Colon (tissue), 2 donors: ENCODE data around the gene TGFB1.

Experiments used
- FAIRE-seq: peaks from 2 replicates; lab custom pipeline; 2012; peaks lifted over from hg19 to GRCh38; lab: Jason Lieb, UNC
- donor health status: control.
- donor health status: control.

TGFB1 gene

GRCh38 chr19:41321204-41321599, 32.5 kb downstream of the TGFB1 start:
- no peak for FAIRE-seq

- FAIRE-seq, result no peak
Observed at GRCh38 chr19:41320568-41320967, 33.2 kb downstream of the TGFB1 start.

GRCh38 chr19:41320185-41320518, 33.6 kb downstream of the TGFB1 start:
- no peak for FAIRE-seq

GRCh38 chr19:41319500-41320184, 34.1 kb downstream of the TGFB1 start:
- FAIRE-seq, result no peak

- FAIRE-seq, result no peak
Observed at GRCh38 chr19:41318696-41319499, 34.8 kb downstream of the TGFB1 start.

GRCh38 chr19:41316306-41316920, 37.3 kb downstream of the TGFB1 start:
- no peak for FAIRE-seq

- FAIRE-seq, result no peak
Observed at GRCh38 chr19:41311613-41312012, 42.1 kb downstream of the TGFB1 start.

- FAIRE-seq, result no peak
Observed at GRCh38 chr19:41311072-41311471, 42.6 kb downstream of the TGFB1 start.

GRCh38 chr19:41310033-41310831, 43.5 kb downstream of the TGFB1 start, which contains the start of gene CCDC97:
TSS of gene CCDC97 (plus strand) at chr19:41310172. CDS start at chr19:41310311, 139 bp downstream.
- FAIRE-seq, result no peak

GRCh38 chr19:41309180-41310032, 44.3 kb downstream of the TGFB1 start:
- no peak for FAIRE-seq

- no peak for FAIRE-seq
Observed at GRCh38 chr19:41308450-41309179, 45.1 kb downstream of the TGFB1 start.

- FAIRE-seq, result no peak
Observed at GRCh38 chr19:41307954-41308449, 45.7 kb downstream of the TGFB1 start.

- no peak for FAIRE-seq
Observed at GRCh38 chr19:41307090-41307875, 46.4 kb downstream of the TGFB1 start.

GRCh38 chr19:41305927-41306793, 47.6 kb downstream of the TGFB1 start:
- FAIRE-seq, result no peak

GRCh38 chr19:41304706-41305483, 48.8 kb downstream of the TGFB1 start:
- FAIRE-seq, result no peak

- no peak for FAIRE-seq
Observed at GRCh38 chr19:41303954-41304353, 49.8 kb downstream of the TGFB1 start.

- FAIRE-seq, result no peak
Observed at GRCh38 chr19:41302624-41303351, 50.9 kb downstream of the TGFB1 start.
